Activated CD8-positive, alpha-beta memory T cell treated with anti-CD3 and anti-CD28 coated beads, Interleukin-2, amount 10 ng/mL, durations not matched to agents 7 days and 5 days (primary cell): ENCODE results near the gene OR52M1. TPM values are rescaled to one million over a fixed set of nuclear protein-coding genes. Genes with fewer than 3 reads are reported as not detected.
"Not testable (repeated sequence)": the region's sequence is repeated elsewhere in the genome, so short reads cannot be mapped to it uniquely, and the experiment has no call there.

ENCODE experiments used
- ATAC-seq: fragments of 150-1000 bp; cut with Tn5 transposase; one replicate; pipeline ENCODE4 v1.10.0; 2021; ENCODE audit warnings: moderate library complexity
- CTCF ChIA-PET: fragments of 350-600 bp; sonication (Branson Sonifier 250); formaldehyde crosslinking; loops from one replicate; lab custom pipeline; 2021; ENCODE audit warnings: antibody characterized with exemption; lab: Charles Lee
- DNase-seq: peaks from one replicate; pipeline ENCODE4 v3.0.0-alpha.2; 2020
- H3K27ac Mint-ChIP-seq: one replicate; pipeline ENCODE4 v1.8.0; 2021; ENCODE audit warnings: mild to moderate bottlenecking, mixed read lengths
- H3K27me3 Mint-ChIP-seq: one replicate; pipeline ENCODE4 v1.8.0; 2021; ENCODE audit warnings: mixed read lengths
- H3K36me3 Mint-ChIP-seq: one replicate; pipeline ENCODE4 v1.8.0; 2021; ENCODE audit warnings: mild to moderate bottlenecking, mixed read lengths
- H3K4me1 Mint-ChIP-seq: one replicate; pipeline ENCODE4 v1.8.0; 2021; ENCODE audit warnings: mixed read lengths
- H3K4me3 Mint-ChIP-seq: one replicate; pipeline ENCODE4 v1.8.0; 2021; ENCODE audit warnings: mild to moderate bottlenecking, moderate library complexity, mixed read lengths
- H3K9me3 Mint-ChIP-seq: one replicate; pipeline ENCODE4 v1.8.0; 2022; ENCODE audit warnings: low read depth, mixed read lengths
- total RNA-seq, 2 experiments: library from RNA; stranded (reverse); gene quantifications; one replicate each; pipeline ENCODE4 v1.2.3, GENCODE V29; 2021

Gene OR52M1, protein sequence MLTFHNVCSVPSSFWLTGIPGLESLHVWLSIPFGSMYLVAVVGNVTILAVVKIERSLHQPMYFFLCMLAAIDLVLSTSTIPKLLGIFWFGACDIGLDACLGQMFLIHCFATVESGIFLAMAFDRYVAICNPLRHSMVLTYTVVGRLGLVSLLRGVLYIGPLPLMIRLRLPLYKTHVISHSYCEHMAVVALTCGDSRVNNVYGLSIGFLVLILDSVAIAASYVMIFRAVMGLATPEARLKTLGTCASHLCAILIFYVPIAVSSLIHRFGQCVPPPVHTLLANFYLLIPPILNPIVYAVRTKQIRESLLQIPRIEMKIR
- total RNA-seq = not detected

DNA sequence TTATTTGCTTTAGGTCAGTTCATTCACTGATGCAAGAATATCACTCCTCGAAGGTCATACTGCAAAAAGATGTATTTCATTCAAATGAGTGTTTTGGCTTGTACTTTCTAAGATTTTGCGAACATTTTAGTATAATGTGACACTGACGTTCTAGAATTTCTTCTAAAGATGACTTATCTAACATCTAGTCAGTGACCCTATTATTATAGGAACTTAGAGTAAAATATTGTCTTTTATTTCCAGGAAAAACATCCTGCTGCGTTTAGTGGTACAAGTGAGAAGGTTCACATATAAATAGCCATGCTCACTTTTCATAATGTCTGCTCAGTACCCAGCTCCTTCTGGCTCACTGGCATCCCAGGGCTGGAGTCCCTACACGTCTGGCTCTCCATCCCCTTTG, at the start of gene OR52M1:
OR52M1 (plus strand) TSS at position 301 of the 400 bp plus-strand sequence; CDS start at position 301, 0 bp downstream.
- no peak for DNase-seq
- Mint-ChIP-seq H3K27ac (no peak within 1 kb of the TSS), H3K36me3 (no peaks in the 10 kb centered on the region), H3K27me3 (peaks cover 15% of the 10 kb centered on the region), H3K9me3 (no peaks in the 10 kb centered on the region), H3K4me1 (no peaks in the 10 kb centered on the region), H3K4me3 (no peak within 1 kb of the TSS)
- CTCF ChIA-PET = no interaction called here
- ATAC-seq = no peak

DNA sequence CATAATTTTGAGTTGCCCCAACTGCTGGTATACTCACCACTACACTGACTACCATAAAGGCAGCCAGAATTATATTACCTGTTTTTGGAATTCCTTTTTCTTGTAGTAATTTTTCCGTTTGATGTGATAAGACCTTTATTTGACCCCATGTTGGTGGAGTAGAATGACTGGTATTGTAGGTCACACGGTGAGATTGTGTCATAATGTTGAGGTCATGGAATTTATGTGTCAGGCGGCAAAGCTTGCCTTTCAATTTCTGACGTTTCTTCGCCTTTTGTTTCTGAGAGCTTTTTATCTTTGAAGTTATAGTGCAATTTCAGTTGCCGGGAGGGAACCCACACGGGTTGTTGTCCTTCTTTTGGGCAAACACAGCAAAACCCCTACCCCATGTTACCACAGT, 49.5 kb upstream of the OR52M1 start:
- H3K4me3 Mint-ChIP-seq = no peak overlapping the region
- ATAC-seq (no peak), DNase-seq (no peak)
- H3K36me3 Mint-ChIP-seq = peaks cover 2% of the 10 kb centered on the region
- no peaks in the 10 kb centered on the region for H3K9me3 Mint-ChIP-seq
- H3K27ac Mint-ChIP-seq = no peak overlapping the region
- peaks cover 3% of the 10 kb centered on the region for H3K4me1 Mint-ChIP-seq
- peaks cover 43% of the 10 kb centered on the region for H3K27me3 Mint-ChIP-seq
- CTCF ChIA-PET = interaction anchor here (6.6 kb wide), 1 partner anchor 309 kb away, joined by 97 read pairs; no protein-coding TSS in a partner anchor

DNA sequence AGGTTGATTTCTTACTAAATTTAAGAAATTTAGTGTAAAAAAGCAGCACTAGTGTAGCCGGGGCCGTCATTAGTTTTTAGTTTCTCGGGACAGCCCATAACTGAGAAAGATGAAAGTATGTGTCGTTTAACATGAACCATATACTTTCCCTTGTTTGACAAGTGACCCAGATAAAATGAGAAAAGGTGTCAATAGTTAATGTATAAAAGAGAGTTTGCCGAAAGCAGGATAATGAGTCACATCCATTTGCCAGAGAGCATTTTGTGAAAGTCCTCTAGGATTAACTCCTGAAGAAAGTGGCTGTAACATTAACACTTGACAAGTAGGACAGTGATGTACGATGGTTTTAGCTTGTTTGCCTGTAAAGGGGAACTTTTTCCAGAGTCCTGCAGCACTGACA, 49.0 kb upstream of the OR52M1 start:
- Mint-ChIP-seq H3K27ac (no peak overlapping the region), H3K4me1 (peaks cover 3% of the 10 kb centered on the region), H3K9me3 (no peaks in the 10 kb centered on the region), H3K27me3 (peaks cover 45% of the 10 kb centered on the region), H3K4me3 (no peak overlapping the region), H3K36me3 (peaks cover 2% of the 10 kb centered on the region)
- DNase-seq = no peak
- ATAC-seq = no peak
- CTCF ChIA-PET = interaction anchor here (6.6 kb wide), 1 partner anchor 309 kb away, joined by 97 read pairs; no protein-coding TSS in a partner anchor

DNA sequence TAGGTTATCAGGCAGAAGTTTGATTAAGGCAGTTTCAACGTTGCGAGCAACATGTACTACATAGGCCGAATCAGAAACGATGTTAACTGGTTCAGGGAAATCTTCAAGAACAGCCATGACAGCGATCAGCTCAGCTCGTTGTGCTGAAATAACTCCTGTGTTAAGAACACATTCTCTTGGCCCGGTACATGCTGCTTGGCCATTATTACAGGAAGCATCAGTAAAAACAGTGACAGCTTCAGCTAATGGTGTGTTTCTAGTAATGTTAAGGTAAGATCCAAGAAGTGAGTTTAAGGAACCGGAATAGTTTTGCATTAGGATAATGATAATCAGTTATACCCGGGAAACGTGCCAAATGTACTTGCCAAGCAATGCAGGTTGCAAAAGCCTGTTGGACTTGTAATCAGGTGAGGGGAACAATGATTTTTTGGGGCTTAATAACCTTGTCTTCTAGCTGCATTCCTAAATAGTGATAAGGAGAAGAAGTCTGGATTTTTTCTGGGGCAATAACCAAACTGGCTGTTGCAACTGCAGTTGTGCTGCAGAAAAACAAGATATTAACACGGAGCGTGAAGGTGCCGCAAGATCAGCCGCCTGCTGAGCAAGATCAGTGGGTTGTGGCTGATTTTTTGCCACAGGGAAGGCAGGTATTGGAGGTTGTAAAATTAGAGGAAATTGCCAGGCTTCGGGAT, 48.3 kb upstream of the OR52M1 start:
- H3K9me3 Mint-ChIP-seq = no peaks in the 10 kb centered on the region
- no peak for DNase-seq
- CTCF ChIA-PET = no interaction called here

DNA sequence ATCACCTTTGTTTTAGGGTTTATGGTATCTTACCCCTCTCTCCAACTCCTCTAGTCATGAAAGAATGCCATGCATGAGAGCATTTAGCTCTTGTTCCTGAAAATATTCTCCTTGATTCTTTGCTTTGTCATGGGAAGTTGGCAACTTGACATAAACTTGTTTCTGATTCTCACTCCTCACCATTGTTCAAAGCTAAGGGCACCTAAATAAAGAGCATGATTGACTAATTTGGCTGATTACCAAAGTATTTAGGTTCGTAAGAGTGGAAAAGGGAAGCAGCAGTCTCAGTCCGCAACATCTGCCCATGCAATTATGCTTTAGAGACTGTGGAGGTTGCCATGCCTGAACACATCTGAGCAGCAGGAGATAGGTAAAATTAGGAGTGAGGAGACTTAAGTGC, 36.1 kb upstream of the OR52M1 start:
- CTCF ChIA-PET = no interaction called here
- Mint-ChIP-seq H3K9me3 (peaks cover 2% of the 10 kb centered on the region), H3K27ac (no peak overlapping the region)

More for the DNA sequence above, 48.3 kb upstream of the OR52M1 start:
- ATAC-seq = no peak
- H3K4me1 Mint-ChIP-seq = peaks cover 3% of the 10 kb centered on the region
- no peak overlapping the region for H3K4me3 Mint-ChIP-seq
- no peaks in the 10 kb centered on the region for H3K36me3 Mint-ChIP-seq
- H3K27me3 Mint-ChIP-seq = peaks cover 45% of the 10 kb centered on the region
- H3K27ac Mint-ChIP-seq = no peak overlapping the region

DNA sequence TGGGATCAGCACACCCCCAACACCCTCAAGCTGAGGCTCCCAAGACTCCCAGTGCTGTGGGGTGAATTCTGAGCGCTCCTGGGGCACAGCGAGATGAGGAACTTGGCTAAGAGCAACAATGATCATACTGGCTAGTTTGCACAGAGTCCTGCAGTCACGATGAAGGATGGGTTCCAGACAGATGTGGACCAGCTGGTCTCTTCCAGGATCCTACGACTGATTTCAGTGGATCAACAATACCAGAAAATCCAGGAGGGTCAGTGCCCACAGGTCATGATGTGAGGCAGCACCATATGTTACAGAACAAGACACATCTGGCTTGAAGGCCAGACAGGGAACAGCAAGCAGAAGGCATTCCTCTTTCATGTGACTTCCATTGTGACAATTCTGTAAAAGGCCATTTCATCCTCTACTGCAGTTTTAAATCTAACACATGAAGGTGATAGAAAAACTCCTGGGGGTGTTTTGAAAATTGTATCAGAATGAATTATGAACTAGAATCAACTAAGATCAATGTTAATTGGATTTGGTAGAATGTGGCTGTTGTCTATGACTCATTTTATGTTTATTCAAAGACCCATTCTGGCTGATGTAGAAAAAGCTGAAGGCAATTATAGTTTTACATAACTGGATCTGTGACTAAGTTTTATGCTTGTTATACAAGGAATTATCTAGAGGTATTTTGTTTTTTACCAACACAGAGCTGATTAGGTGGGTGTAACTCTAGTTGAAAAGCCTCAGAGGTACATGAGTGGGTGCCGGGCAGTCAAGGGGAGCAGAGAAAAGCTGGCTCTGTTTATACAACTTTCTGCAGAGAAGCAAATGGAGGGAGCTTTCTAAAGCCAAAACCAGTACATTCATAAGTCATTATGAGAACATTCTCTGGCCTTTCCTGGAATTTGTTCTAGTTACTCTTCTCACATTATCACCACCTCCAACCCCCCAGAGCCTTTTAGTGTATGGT, 33.4 kb upstream of the OR52M1 start:
- Mint-ChIP-seq H3K27me3 (peaks cover 22% of the 10 kb centered on the region), H3K9me3 (peaks cover 2% of the 10 kb centered on the region), H3K4me1 (peaks cover 12% of the 10 kb centered on the region), H3K36me3 (no peaks in the 10 kb centered on the region), H3K4me3 (no peak overlapping the region), H3K27ac (peak overlapping the region; percentile 3)
- no peak for ATAC-seq
- no peak for DNase-seq
- CTCF ChIA-PET = interaction anchor here (1.0 kb wide), 1 partner anchor 138 kb away, joined by 3 read pairs; no protein-coding TSS in a partner anchor

More for the DNA sequence above, 36.1 kb upstream of the OR52M1 start:
- DNase-seq (no peak), ATAC-seq (no peak)
- Mint-ChIP-seq H3K4me1 (peaks cover 12% of the 10 kb centered on the region), H3K36me3 (no peaks in the 10 kb centered on the region), H3K27me3 (peaks cover 26% of the 10 kb centered on the region), H3K4me3 (no peak overlapping the region)

DNA sequence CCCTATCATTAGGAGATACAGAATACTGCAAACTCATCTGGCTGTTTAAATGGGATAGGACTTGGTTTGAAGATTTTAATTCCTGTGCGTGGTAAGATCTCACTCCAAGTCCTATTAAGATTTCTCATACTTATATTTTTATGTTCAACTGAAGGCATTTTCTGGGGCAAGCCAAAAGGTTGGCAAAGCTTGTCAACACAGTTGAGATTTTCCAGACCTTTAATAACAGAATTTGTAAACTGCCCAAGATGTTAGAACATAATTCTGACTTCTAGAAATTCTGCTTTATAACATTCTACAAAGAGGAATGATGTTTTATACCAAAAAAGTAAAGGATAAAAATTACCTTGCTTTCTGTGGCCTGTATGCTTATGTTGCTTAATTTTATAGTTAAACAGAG, 30.8 kb upstream of the OR52M1 start:
- CTCF ChIA-PET = no interaction called here
- Mint-ChIP-seq H3K9me3 (no peaks in the 10 kb centered on the region), H3K36me3 (no peaks in the 10 kb centered on the region), H3K4me1 (peaks cover 12% of the 10 kb centered on the region), H3K27me3 (peaks cover 19% of the 10 kb centered on the region), H3K4me3 (no peak overlapping the region), H3K27ac (no peak overlapping the region)
- DNase-seq (no peak), ATAC-seq (no peak)

DNA sequence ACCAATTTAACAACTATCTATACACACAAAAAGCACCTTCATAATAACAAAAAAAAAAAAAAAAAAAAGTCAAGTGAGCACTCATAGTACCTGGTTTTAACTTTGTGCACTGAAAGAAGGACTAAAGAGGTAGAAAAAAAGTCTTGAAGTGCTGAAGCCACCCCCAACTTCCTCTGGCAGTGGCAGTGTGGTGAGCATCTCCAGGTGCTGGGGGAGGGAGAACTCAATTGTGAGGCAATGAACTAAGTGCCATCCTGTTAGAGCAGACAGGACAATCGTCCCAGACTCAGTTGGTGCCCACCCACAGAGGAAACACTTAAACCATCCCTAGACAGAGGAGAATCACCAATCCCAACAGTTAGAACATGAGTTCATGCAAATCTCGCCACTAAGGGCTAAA, 22.7 kb upstream of the OR52M1 start:
- Mint-ChIP-seq H3K27ac (no peak overlapping the region), H3K4me1 (peaks cover 3% of the 10 kb centered on the region), H3K27me3 (peaks cover 50% of the 10 kb centered on the region), H3K4me3 (no peak overlapping the region), H3K9me3 (no peaks in the 10 kb centered on the region), H3K36me3 (no peaks in the 10 kb centered on the region)
- DNase-seq (no peak), ATAC-seq (no peak)
- CTCF ChIA-PET = no interaction called here

DNA sequence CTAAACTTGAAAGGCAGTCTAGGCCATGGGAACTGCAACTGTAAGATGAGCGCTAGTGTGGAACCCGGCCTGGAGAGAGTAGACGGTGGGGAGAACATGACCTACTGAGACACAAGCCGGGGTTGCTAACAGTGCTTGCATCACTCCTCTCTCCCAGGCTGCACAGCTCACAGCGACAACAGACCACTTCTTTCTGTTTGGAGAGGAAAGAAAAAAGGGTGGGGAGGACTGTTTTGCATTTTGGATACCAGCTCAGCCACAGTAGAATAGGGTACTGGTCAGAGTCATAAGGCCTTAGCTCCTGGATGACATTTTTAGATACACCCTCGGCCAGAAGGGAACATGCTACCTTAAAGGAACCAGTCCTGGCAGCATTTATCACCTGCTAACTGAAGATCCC, 22.2 kb upstream of the OR52M1 start:
- no peak overlapping the region for H3K27ac Mint-ChIP-seq
- no peak overlapping the region for H3K4me3 Mint-ChIP-seq
- CTCF ChIA-PET = interaction anchor here (0.7 kb wide), 1 partner anchor 335 kb away, joined by 3 read pairs; no protein-coding TSS in a partner anchor
- H3K9me3 Mint-ChIP-seq = no peaks in the 10 kb centered on the region
- ATAC-seq = no peak
- peaks cover 53% of the 10 kb centered on the region for H3K27me3 Mint-ChIP-seq
- no peak for DNase-seq
- no peaks in the 10 kb centered on the region for H3K36me3 Mint-ChIP-seq
- peaks cover 3% of the 10 kb centered on the region for H3K4me1 Mint-ChIP-seq

DNA sequence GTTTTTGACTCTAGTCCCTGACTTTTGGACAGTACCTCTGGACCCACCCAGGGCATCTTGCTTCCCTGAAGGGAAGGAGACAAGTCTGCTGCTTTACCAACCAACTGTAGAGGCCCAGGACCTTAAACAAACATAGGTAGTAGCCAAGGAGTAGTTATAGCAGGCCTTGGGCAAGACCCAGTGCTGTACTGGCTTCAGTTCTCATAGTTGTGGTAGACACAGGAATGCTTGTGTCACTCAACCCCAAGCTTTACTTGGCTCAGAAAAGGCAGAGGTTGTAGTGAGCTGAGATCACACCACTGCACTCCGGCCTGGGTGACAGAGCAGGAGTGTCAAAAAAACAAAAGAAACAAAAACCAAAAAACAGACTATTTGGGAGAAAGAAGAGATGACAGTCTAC, 21.3 kb upstream of the OR52M1 start:
- no peaks in the 10 kb centered on the region for H3K9me3 Mint-ChIP-seq
- H3K36me3 Mint-ChIP-seq = no peaks in the 10 kb centered on the region
- CTCF ChIA-PET = interaction anchor here (0.7 kb wide), 1 partner anchor 336 kb away, joined by 3 read pairs; no protein-coding TSS in a partner anchor
- no peak overlapping the region for H3K27ac Mint-ChIP-seq
- DNase-seq = no peak
- no peak overlapping the region for H3K4me3 Mint-ChIP-seq
- ATAC-seq = no peak
- H3K4me1 Mint-ChIP-seq = peaks cover 3% of the 10 kb centered on the region
- peaks cover 48% of the 10 kb centered on the region for H3K27me3 Mint-ChIP-seq

DNA sequence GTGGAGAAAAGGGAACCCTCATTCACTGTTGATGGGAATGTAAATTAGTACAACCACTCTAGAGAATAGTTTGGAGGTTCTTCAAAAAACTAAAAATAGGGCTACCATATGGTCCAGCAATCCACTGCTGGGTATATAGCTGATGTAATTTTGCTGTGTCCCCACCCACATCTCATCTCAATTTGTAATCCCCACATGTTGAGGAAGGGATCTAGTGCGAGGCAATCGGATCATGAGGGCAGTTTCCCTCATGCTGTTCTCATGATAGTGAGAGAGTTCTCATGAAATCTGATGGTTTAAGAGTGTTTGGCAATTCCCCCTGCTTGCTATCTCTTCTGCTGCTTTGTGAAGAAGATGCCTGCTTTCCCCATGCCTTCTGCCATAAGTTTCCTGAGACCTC, 17.1 kb upstream of the OR52M1 start:
- Mint-ChIP-seq H3K27ac (no peak overlapping the region), H3K9me3 (no peaks in the 10 kb centered on the region), H3K4me1 (no peaks in the 10 kb centered on the region), H3K36me3 (no peaks in the 10 kb centered on the region), H3K27me3 (peaks cover 45% of the 10 kb centered on the region), H3K4me3 (no peak overlapping the region)
- CTCF ChIA-PET = no interaction called here
- ATAC-seq (no peak), DNase-seq (no peak)

DNA sequence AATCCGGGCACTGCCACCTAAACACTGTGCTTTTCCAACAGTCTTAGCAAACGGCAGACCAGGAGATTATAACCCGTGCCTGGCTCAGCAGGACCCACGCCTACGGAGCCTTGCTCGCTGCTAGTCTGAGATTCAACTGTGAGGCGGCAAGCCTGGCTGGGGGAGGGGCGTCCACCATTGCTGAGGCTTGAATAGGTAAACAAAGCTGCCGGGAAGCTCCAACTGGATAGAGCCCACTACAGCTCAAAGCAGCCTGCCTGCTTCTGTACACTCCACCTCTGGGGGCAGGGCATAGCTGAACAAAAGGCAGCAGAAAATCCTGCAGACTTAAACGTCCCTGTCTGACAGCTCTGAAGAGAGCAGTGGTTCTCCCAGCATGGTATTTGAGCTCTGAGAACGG, 13.3 kb upstream of the OR52M1 start:
- not testable (repeated sequence) for H3K36me3 Mint-ChIP-seq, H3K27ac Mint-ChIP-seq, H3K9me3 Mint-ChIP-seq, H3K4me3 Mint-ChIP-seq, DNase-seq, ATAC-seq, H3K4me1 Mint-ChIP-seq
- CTCF ChIA-PET = interaction anchor here (1.3 kb wide), 1 partner anchor 344 kb away, joined by 4 read pairs; no protein-coding TSS in a partner anchor
- H3K27me3 Mint-ChIP-seq = peaks cover 24% of the 10 kb centered on the region
